SU-DHL-6 (cell line): ENCODE measurements around the gene PBX2.

Source experiments
- EZH2phosphoT487 ChIP-seq: fragments of 200-600 bp; sonication (generic), shearing (Covaris generic); conservative IDR thresholded peaks from 2 replicates; pipeline ENCODE4 v1.6.1; 2018; ENCODE audit warnings: mild to moderate bottlenecking, antibody characterized with exemption, low read length, moderate library complexity, mixed read lengths
- TF ChIP-seq, protein P1 (sequence below): fragments of 200-600 bp; sonication (generic); IDR thresholded peaks from one replicate; pipeline ENCODE4 v1.5.1; 2017; ENCODE audit warnings: antibody characterized with exemption, mild to moderate bottlenecking, low read length, moderate library complexity; ENCODE audit not compliant: insufficient read depth, poor library complexity, severe bottlenecking

DNA sequence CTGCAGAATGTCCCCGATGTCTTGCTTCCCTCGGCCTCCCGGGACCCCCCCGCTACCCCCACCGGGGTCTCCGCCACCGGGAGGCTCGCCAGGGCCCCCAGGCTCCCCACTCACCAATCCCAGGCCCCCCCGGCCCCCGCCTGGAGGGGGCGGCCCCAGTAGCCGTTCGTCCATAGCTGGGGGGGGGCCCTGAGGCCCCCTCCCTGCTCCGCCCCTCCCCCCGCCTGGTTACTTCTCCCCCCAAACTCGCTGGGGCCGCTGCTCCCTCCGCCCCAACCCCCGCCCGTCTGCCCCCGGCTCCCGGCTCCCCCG lies 304 bp downstream of the PBX2 start:
- TF ChIP-seq, protein P1, sequence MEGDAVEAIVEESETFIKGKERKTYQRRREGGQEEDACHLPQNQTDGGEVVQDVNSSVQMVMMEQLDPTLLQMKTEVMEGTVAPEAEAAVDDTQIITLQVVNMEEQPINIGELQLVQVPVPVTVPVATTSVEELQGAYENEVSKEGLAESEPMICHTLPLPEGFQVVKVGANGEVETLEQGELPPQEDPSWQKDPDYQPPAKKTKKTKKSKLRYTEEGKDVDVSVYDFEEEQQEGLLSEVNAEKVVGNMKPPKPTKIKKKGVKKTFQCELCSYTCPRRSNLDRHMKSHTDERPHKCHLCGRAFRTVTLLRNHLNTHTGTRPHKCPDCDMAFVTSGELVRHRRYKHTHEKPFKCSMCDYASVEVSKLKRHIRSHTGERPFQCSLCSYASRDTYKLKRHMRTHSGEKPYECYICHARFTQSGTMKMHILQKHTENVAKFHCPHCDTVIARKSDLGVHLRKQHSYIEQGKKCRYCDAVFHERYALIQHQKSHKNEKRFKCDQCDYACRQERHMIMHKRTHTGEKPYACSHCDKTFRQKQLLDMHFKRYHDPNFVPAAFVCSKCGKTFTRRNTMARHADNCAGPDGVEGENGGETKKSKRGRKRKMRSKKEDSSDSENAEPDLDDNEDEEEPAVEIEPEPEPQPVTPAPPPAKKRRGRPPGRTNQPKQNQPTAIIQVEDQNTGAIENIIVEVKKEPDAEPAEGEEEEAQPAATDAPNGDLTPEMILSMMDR: no peak
- TF ChIP-seq EZH2phosphoT487: no peak
